H1 (cell line): ENCODE data around the gene TM9SF3.

Experiments used
- FOSL1 ChIP-seq: IDR thresholded peaks from 2 replicates; pipeline ENCODE4 v1.6.1; 2011; ENCODE audit warnings: mild to moderate bottlenecking, low read depth, low read length, moderate library complexity; ENCODE audit not compliant: insufficient read depth
- HDAC2 ChIP-seq, 2 experiments: fragments of 300-600 bp in 1 of 2; sonication (generic) in 1 of 2; IDR thresholded peaks; 2 replicates each; pipeline ENCODE4 v1.6.1; 2011 to 2012; ENCODE audit warnings: low read depth in 2 of 2, low read length in 2 of 2, mild to moderate bottlenecking in 2 of 2, moderate library complexity in 2 of 2, borderline replicate concordance in 1 of 2, inconsistent platforms in 1 of 2
- POLR2A ChIP-seq, 2 experiments: IDR thresholded peaks; 1 replicate in 1 of 2; 2 replicates in 1 of 2; pipeline ENCODE4 v1.6.1; 2011; ENCODE audit warnings: low read depth in 2 of 2, low read length in 2 of 2, mild to moderate bottlenecking in 2 of 2; ENCODE audit errors: control extremely low read depth in 1 of 2
- POLR2AphosphoS5 ChIP-seq: IDR thresholded peaks from 2 replicates; pipeline ENCODE4 v1.6.1; 2011; ENCODE audit warnings: low read depth, low read length
- SP1 ChIP-seq: IDR thresholded peaks from 2 replicates; pipeline ENCODE4 v1.6.1; 2011; ENCODE audit warnings: low read depth, low read length
- SRF ChIP-seq: IDR thresholded peaks from 2 replicates; pipeline ENCODE4 v1.6.1; 2011; ENCODE audit warnings: mild to moderate bottlenecking, low read depth, low read length, moderate library complexity
- TF ChIP-seq, protein P1 (sequence below), 3 experiments: IDR thresholded peaks; 1 replicate in 2 of 3; 2 replicates in 1 of 3; pipeline versions ENCODE4 v1.5.1 to v1.6.1; 2011; ENCODE audit warnings: low read length in 3 of 3, mild to moderate bottlenecking in 3 of 3, inconsistent platforms in 2 of 3, low read depth in 1 of 3, moderate library complexity in 1 of 3; ENCODE audit not compliant: insufficient read depth in 1 of 3; ENCODE audit errors: control extremely low read depth in 1 of 3

DNA sequence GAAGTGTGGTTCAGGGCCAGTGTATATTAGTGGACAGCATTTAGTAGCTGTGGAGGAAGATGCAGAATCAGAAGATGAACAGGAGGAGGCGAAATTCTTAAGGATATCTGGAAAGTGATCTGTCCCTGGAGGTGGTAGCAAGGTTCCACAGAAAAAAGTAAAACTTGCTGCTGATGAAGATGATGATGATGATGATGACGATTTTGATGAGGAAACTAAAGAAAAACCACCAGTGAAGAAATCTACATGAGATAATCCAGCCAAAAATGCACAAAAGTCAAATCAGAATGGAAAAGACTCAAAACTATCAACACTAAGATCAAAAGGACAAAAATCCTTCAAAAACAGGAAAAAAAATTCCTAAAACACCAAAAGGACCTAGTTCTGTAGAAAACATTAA lies 26.3 kb downstream of the TM9SF3 start:
- no peak for TF ChIP-seq FOSL1
- TF ChIP-seq POLR2A (IDR thresholded peaks at IDR 0.05; ENCODE audit: control extremely low read depth in 1 of 2, low read depth in 2 of 2, low read length in 2 of 2): no peak
- TF ChIP-seq, protein P1, sequence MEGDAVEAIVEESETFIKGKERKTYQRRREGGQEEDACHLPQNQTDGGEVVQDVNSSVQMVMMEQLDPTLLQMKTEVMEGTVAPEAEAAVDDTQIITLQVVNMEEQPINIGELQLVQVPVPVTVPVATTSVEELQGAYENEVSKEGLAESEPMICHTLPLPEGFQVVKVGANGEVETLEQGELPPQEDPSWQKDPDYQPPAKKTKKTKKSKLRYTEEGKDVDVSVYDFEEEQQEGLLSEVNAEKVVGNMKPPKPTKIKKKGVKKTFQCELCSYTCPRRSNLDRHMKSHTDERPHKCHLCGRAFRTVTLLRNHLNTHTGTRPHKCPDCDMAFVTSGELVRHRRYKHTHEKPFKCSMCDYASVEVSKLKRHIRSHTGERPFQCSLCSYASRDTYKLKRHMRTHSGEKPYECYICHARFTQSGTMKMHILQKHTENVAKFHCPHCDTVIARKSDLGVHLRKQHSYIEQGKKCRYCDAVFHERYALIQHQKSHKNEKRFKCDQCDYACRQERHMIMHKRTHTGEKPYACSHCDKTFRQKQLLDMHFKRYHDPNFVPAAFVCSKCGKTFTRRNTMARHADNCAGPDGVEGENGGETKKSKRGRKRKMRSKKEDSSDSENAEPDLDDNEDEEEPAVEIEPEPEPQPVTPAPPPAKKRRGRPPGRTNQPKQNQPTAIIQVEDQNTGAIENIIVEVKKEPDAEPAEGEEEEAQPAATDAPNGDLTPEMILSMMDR (IDR thresholded peaks at IDR 0.05; ENCODE audit: control extremely low read depth in 1 of 3, insufficient read depth in 1 of 3, low read depth in 1 of 3, low read length in 3 of 3): no peak
- TF ChIP-seq SP1: no peak
- TF ChIP-seq HDAC2 (IDR thresholded peaks at IDR 0.05; ENCODE audit: borderline replicate concordance in 1 of 2, low read depth in 2 of 2, low read length in 2 of 2): no peak
- no peak for TF ChIP-seq SRF
- no peak for TF ChIP-seq POLR2AphosphoS5
